ENCODE data around the gene RASAL3.
"Not testable (repeated sequence)": the region's sequence is repeated elsewhere in the genome, so short reads cannot be mapped to it uniquely, and the experiment has no call there.

The RASAL3 gene

DNA sequence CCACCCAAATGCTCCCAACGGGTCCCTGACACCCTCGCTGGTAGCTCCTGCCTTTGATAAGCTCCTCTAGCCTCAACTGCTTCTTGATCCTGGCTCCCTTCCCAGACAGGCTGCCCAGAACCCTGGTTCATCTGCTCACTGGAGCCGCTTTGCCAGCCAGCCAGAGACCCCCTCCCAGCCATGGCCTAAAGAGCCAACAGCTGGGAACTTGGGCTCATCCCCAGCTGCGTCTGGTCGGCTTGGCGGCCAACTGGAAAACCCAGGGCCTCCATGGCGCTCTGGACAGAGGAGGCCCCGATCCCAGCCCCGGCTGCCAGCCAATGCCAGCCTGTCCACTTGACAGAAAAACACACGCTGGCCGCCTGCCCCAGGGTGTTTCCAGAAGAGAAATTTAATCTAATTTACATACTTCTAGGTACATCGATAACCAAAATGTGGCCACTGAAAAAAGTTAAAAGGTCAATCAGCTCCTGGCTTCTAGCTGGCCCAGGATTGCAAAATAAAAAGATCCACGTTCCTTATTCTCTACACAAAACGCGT lies 42.6 kb downstream of the RASAL3 start:
- no peak for DNase-seq (ENCODE audit: low read depth in 1 of 2, low spot score in 1 of 2)

DNA sequence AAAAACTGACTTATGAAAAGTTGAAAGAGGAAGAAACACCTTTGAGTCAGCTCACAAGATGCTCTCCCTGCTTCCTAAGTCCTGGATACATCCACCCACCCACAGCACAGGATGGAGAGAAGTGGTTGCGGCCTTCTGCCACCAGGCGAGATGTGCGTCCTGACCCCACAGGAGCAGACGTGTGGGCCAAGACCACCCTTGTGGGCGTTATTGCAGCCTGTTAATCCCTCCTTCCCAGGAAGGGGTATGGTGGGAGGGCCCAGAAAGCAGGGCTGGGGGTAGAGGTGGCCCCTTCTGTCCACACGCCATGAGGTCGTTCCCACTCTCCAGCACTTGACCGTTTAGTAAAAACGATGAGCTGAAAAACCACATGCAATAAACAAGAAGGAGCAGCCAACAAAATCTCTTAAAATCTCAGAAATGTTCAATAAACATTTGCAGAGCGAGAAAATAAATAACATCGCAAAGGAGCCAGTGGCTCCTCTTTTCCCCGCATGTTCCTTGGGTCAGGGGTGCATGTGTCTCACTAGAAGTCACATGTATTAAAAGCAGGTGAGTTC lies 43.1 kb downstream of the RASAL3 start:
- DNase-seq (ENCODE audit: low read depth in 1 of 2, low spot score in 1 of 2), result no peak

- DNase-seq (ENCODE audit: low read depth in 1 of 2, low spot score in 1 of 2), result no peak
Observed at GRCh38 chr19:15419413-15420025, 44.8 kb downstream of the RASAL3 start.

GRCh38 chr19:15418579-15419412 lies 45.5 kb downstream of the RASAL3 start, which contains the start of gene AKAP8L:
AKAP8L (minus strand) TSS chr19:15418988; CDS start chr19:15418923, 65 bp downstream.
- DNase-seq (ENCODE audit: low read depth in 1 of 2, low spot score in 1 of 2), result peak; percentile 91 to 96

DNA sequence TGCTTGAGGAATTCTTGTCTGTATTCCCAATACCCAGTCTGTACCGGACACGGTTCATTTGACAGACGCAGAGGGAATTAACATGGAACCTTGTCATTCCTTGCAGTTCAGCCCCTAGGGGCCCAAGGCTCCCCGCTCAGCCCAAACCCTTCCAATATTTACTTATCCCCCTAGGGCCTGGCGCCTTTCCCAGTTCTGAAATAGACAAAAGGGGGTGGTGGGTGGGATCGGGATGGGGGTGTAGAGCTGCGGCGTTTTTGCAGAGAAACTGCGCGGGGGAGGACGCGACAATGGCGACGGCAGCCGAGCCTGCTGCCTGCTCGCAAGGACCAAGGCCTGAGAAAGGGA lies 46.1 kb downstream of the RASAL3 start:
- no peak for DNase-seq (ENCODE audit: low read depth in 1 of 2, low spot score in 1 of 2)

DNA sequence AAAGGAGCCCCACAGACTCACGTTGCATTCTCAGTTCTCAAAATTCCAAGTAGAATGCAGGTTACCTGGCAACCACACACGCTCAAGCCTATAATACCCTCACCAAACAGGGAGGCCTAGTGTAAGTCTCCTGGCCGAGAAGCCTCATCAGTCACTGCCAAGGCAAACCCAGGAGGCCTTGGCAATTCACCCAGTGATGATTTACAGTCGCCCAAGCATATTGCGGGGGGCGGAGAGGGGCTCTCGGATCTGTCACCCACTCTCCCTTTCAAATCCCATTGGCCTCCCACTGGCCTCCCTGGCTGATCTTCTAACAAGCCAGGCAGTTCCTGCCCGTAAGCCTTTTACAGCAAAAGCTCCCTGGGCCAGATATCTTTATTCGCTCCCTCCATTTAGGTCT lies 46.6 kb downstream of the RASAL3 start:
- DNase-seq (ENCODE audit: low read depth in 1 of 2, low spot score in 1 of 2), result no peak

DNA sequence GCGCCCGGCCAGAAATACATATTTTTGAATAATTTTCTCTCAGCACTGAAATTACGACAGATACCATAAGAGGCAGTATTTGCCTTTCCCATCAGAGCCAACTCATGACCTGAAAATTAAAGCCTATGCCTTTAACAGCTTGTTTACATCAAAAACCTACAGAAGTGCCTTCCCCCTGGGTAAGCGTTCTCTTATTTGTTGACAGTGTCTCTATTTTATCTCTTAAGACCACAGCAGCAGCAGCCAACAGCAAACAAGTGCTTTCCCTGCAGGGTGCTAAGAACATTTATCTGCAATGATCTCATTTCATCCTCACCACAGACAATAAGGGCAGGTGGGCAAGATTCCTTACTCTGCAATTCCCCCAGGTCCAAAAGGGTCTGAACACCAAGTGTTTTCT lies 51.5 kb downstream of the RASAL3 start:
- no peak for DNase-seq (ENCODE audit: low read depth in 1 of 2, low spot score in 1 of 2)

GRCh38 chr19:15411351-15411750 lies 53.0 kb downstream of the RASAL3 start:
- not testable (repeated sequence) for DNase-seq (ENCODE audit: low read depth in 1 of 2, low spot score in 1 of 2)

DNA sequence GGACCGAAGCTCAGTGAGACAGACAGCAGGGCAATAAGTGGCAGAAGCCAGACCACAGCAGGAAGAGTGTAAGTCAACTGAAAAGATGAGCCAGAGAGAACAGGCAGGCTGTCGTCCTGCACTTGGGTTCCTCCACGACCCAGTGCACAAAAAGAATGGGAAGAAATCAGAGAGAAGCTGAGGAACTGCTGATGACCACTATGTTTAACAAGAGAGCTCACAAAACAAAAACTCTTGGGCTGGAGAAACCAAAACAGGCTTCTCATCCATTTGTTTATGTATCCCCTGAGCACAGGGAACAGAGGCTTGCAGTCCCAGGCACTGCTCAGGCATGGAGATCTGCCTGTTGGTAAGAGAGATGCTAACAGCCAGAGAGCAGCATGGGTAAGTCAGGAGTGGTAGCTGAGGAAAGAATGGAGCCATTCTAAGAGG lies 59.5 kb downstream of the RASAL3 start:
- no peak for DNase-seq (ENCODE audit: low read depth in 1 of 2, low spot score in 1 of 2)

- no peak for DNase-seq (ENCODE audit: low read depth in 1 of 2, low spot score in 1 of 2)
Observed at GRCh38 chr19:15404097-15404779, 60.1 kb downstream of the RASAL3 start.

- DNase-seq (ENCODE audit: low read depth in 1 of 2, low spot score in 1 of 2), result no peak
Observed at GRCh38 chr19:15403151-15403531, 61.2 kb downstream of the RASAL3 start.

GRCh38 chr19:15402411-15403150 lies 61.8 kb downstream of the RASAL3 start:
- no peak for DNase-seq (ENCODE audit: low read depth in 1 of 2, low spot score in 1 of 2)

Data from stimulated activated CD4-positive, alpha-beta T cell treated with anti-CD3 and anti-CD28 coated beads, Interleukin-15, amount 100 ng/mL, for 1 hour (primary cell).